Stimulated activated CD8-positive, alpha-beta memory T cell treated with anti-CD3 and anti-CD28 coated beads, Interleukin-2, amount 100 ng/mL, for 48 hours (primary cell): ENCODE results near the gene MYBPH.
A peak's percentile ranks its signal among the peaks of the same experiment; 100 is the strongest.

ENCODE experiments used
- DNase-seq, 2 donors: peaks; one replicate each; pipeline ENCODE4 v3.0.0-alpha.2; 2020; ENCODE audit warnings: low read depth in 2 of 2

MYBPH gene

GRCh38 chr1:203178821-203179666 lies 3.4 kb upstream of the MYBPH start:
- no peak for DNase-seq

GRCh38 chr1:203178083-203178482 lies 2.5 kb upstream of the MYBPH start:
- no peak for DNase-seq

- DNase-seq, result no peak
Measured at GRCh38 chr1:203177470-203178039, 1.9 kb upstream of the MYBPH start.

GRCh38 chr1:203177036-203177405 lies 1.4 kb upstream of the MYBPH start:
- DNase-seq, result no peak

- no peak for DNase-seq
Measured at GRCh38 chr1:203176273-203177035, 828 bp upstream of the MYBPH start.

- no peak for DNase-seq
Measured at GRCh38 chr1:203175827-203176241, 208 bp upstream of the MYBPH start.

GRCh38 chr1:203174324-203174985 lies 1.2 kb downstream of the MYBPH start:
- no peak for DNase-seq

- no peak for DNase-seq
Measured at GRCh38 chr1:203173566-203173965, 2.1 kb downstream of the MYBPH start.

- no peak for DNase-seq
Measured at GRCh38 chr1:203173011-203173555, 2.5 kb downstream of the MYBPH start.

GRCh38 chr1:203172184-203173010 lies 3.2 kb downstream of the MYBPH start:
- DNase-seq, result peak; percentile 23 to 28

GRCh38 chr1:203171341-203172183 lies 4.1 kb downstream of the MYBPH start:
- DNase-seq, result no peak

GRCh38 chr1:203170625-203171330 lies 4.8 kb downstream of the MYBPH start:
- DNase-seq, result no peak

GRCh38 chr1:203169770-203170520 lies 5.7 kb downstream of the MYBPH start:
- no peak for DNase-seq

- no peak for DNase-seq
Measured at GRCh38 chr1:203168991-203169390, 6.6 kb downstream of the MYBPH start.

GRCh38 chr1:203168256-203168786 lies 7.3 kb downstream of the MYBPH start:
- no peak for DNase-seq

- DNase-seq, result no peak
Measured at GRCh38 chr1:203167913-203168200, 7.8 kb downstream of the MYBPH start.

- DNase-seq, result no peak
Measured at GRCh38 chr1:203167026-203167912, 8.4 kb downstream of the MYBPH start.
